ENCODE results near the gene LRMDA. TPM values are rescaled to one million over a fixed set of nuclear protein-coding genes. Genes with fewer than 3 reads are reported as not detected.
A peak's percentile ranks its signal among the peaks of the same experiment; 100 is the strongest.

The LRMDA gene
- total RNA-seq, 1 donor from 2014 or later = 18.7 TPM

- no peak for DNase-seq (ENCODE audit: low read depth)
- Histone ChIP-seq H3K4me3 (ENCODE audit: low read depth, low read length) (no peak overlapping the region), H3K36me3 (ENCODE audit: control insufficient read depth, insufficient read depth, low read length) (no peaks in the 10 kb centered on the region), H3K27me3 (ENCODE audit: control insufficient read depth, insufficient read depth, low read length) (no peaks in the 10 kb centered on the region)
- TF ChIP-seq CTCF (IDR thresholded peaks at IDR 0.05; ENCODE audit: insufficient read depth, low read length, poor library complexity, severe bottlenecking) = no peak
Measured at GRCh38 chr10:76149182-76149581, 717.8 kb downstream of the LRMDA start.

- DNase-seq (ENCODE audit: low read depth) = no peak
- no peaks in the 10 kb centered on the region for H3K27me3 ChIP-seq (ENCODE audit: control insufficient read depth, insufficient read depth, low read length)
- H3K4me3 ChIP-seq (ENCODE audit: low read depth, low read length) = no peak overlapping the region
- no peak for TF ChIP-seq CTCF (IDR thresholded peaks at IDR 0.05; ENCODE audit: insufficient read depth, low read length, poor library complexity, severe bottlenecking)
- no peaks in the 10 kb centered on the region for H3K36me3 ChIP-seq (ENCODE audit: control insufficient read depth, insufficient read depth, low read length)
Measured at GRCh38 chr10:76149602-76150138, 718.2 kb downstream of the LRMDA start.

GRCh38 chr10:76150139-76150875 lies 718.9 kb downstream of the LRMDA start:
- Histone ChIP-seq H3K4me3 (ENCODE audit: low read depth, low read length) (no peak overlapping the region), H3K27me3 (ENCODE audit: control insufficient read depth, insufficient read depth, low read length) (no peaks in the 10 kb centered on the region), H3K36me3 (ENCODE audit: control insufficient read depth, insufficient read depth, low read length) (no peaks in the 10 kb centered on the region)
- DNase-seq (ENCODE audit: low read depth) = peak; percentile 83
- no peak for TF ChIP-seq CTCF (IDR thresholded peaks at IDR 0.05; ENCODE audit: insufficient read depth, low read length, poor library complexity, severe bottlenecking)

- DNase-seq (ENCODE audit: low read depth) = no peak
- Histone ChIP-seq H3K36me3 (ENCODE audit: control insufficient read depth, insufficient read depth, low read length) (no peaks in the 10 kb centered on the region), H3K27me3 (ENCODE audit: control insufficient read depth, insufficient read depth, low read length) (no peaks in the 10 kb centered on the region), H3K4me3 (ENCODE audit: low read depth, low read length) (no peak overlapping the region)
- no peak for TF ChIP-seq CTCF (IDR thresholded peaks at IDR 0.05; ENCODE audit: insufficient read depth, low read length, poor library complexity, severe bottlenecking)
Measured at GRCh38 chr10:76150876-76151288, 719.5 kb downstream of the LRMDA start.

- no peak for DNase-seq (ENCODE audit: low read depth)
- no peak for TF ChIP-seq CTCF (IDR thresholded peaks at IDR 0.05; ENCODE audit: insufficient read depth, low read length, poor library complexity, severe bottlenecking)
- Histone ChIP-seq H3K27me3 (ENCODE audit: control insufficient read depth, insufficient read depth, low read length) (no peaks in the 10 kb centered on the region), H3K4me3 (ENCODE audit: low read depth, low read length) (no peak overlapping the region), H3K36me3 (ENCODE audit: control insufficient read depth, insufficient read depth, low read length) (no peaks in the 10 kb centered on the region)
Measured at GRCh38 chr10:76152186-76152585, 720.8 kb downstream of the LRMDA start.

- H3K27me3 ChIP-seq (ENCODE audit: control insufficient read depth, insufficient read depth, low read length) = no peaks in the 10 kb centered on the region
- no peak overlapping the region for H3K4me3 ChIP-seq (ENCODE audit: low read depth, low read length)
- no peak for DNase-seq (ENCODE audit: low read depth)
- H3K36me3 ChIP-seq (ENCODE audit: control insufficient read depth, insufficient read depth, low read length) = no peaks in the 10 kb centered on the region
- no peak for TF ChIP-seq CTCF (IDR thresholded peaks at IDR 0.05; ENCODE audit: insufficient read depth, low read length, poor library complexity, severe bottlenecking)
Measured at GRCh38 chr10:76155961-76156360, 724.5 kb downstream of the LRMDA start.
